Measurements from ENCODE around the gene CD44.

CD44 gene

GRCh38 chr11:35271031-35271430 lies 132.1 kb downstream of the CD44 start:
- TF ChIP-seq CTCF (IDR thresholded peaks at IDR 0.05; ENCODE audit: low read depth, low read length, missing control alignments), result no peak
- no peak overlapping the region for H3K4me3 ChIP-seq (ENCODE audit: low read depth, low read length)
- DNase-seq (ENCODE audit: low read depth), result no peak
- in situ Hi-C loops (cut with HindIII; ENCODE audit: low sequenced_read_pairs), result no loop called here

DNA sequence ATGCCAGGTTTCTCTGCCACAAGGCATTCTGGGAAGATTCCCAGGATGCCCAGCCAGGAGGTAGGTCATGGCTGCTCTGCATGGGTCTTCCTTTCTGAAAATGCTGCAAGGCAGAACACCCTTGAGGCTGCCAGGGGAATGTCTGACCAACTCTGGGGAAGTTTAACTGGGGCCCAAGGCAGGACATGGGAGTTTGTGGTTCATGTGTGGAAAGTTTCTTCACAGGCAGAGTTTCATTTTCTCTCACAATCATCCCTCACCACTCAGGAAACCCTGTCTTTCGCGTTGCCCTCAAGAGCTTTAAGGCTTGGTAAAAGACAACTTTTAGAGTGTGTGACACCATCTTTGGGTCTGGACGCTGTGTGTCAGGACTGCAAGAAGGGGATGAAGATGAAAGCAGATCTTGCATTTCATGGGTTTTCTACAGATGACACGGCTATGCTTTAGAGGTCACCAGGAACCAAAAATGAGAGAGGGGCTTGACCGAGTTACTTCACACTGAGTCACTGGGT lies 133.5 kb downstream of the CD44 start:
- in situ Hi-C loops (cut with HindIII; ENCODE audit: low sequenced_read_pairs), result no loop called here
- H3K4me3 ChIP-seq (ENCODE audit: low read depth, low read length), result no peak overlapping the region
- no peak for TF ChIP-seq CTCF (IDR thresholded peaks at IDR 0.05; ENCODE audit: low read depth, low read length, missing control alignments)
- DNase-seq (ENCODE audit: low read depth), result no peak

DNA sequence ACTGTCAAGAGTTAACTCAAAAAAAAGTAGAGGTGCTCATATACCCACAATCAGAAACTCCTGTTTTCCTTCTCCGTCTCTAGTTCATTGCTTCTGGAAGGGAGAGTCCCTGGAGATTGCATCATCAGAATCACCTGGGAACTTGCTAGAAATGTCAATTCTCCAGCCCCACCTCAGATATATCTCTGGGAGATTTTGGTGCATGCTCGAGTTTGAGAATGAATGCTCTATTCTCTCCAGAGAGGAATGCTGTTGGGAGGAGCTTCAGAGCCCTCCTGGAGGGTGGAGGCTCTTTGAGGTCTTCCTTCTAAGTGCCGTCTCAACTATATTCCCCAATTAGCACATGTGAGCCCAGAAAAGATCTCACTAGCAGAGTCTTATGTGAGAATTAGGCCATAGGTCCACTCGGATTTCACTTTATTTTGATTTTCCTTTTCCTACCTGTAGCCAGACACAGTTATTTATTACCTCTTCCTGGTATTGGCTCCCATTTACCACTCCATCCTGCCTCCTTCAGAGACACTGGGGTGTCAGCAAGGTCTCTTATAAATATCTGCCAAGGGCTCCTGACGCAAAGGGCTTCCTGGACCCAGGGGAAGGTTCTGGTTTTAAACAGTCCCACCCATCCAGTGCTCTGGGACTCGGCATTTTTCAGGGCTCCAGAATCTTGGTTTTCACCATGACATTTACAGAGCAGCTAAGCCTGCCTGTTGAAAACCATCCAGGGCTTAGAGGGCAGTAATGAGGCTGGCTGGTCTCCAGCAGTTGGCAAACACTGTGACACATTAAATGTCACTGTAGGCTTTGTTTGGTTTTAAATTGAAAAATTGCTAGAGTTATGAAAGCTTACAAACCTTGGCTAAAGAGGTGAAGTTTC lies 136.2 kb downstream of the CD44 start:
- no peak for DNase-seq (ENCODE audit: low read depth)
- no peak for TF ChIP-seq CTCF (IDR thresholded peaks at IDR 0.05; ENCODE audit: low read depth, low read length, missing control alignments)
- H3K4me3 ChIP-seq (ENCODE audit: low read depth, low read length), result no peak overlapping the region
- in situ Hi-C loops (cut with HindIII; ENCODE audit: low sequenced_read_pairs), result no loop called here

DNA sequence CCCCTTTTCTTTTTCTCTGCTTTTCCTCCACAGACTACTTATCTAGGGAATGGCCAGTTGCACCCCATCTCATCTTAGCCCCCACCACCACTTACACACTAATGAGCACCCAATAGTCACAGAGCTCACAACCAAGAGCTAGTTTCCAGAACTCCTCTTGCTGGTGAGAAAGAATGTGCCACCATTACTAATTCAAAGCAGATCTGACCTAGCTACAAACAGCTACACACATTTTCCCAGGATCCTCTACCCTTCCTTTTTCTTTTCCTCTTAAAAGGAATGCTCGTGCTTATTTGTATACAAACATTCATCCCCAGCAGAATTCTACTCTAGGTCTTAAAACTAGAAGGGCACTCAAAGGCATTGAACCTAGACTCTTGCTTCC lies 136.8 kb downstream of the CD44 start:
- H3K4me3 ChIP-seq (ENCODE audit: low read depth, low read length), result no peak overlapping the region
- no peak for TF ChIP-seq CTCF (IDR thresholded peaks at IDR 0.05; ENCODE audit: low read depth, low read length, missing control alignments)
- in situ Hi-C loops (cut with HindIII; ENCODE audit: low sequenced_read_pairs), result no loop called here
- peak; percentile 6 for DNase-seq (ENCODE audit: low read depth)

DNA sequence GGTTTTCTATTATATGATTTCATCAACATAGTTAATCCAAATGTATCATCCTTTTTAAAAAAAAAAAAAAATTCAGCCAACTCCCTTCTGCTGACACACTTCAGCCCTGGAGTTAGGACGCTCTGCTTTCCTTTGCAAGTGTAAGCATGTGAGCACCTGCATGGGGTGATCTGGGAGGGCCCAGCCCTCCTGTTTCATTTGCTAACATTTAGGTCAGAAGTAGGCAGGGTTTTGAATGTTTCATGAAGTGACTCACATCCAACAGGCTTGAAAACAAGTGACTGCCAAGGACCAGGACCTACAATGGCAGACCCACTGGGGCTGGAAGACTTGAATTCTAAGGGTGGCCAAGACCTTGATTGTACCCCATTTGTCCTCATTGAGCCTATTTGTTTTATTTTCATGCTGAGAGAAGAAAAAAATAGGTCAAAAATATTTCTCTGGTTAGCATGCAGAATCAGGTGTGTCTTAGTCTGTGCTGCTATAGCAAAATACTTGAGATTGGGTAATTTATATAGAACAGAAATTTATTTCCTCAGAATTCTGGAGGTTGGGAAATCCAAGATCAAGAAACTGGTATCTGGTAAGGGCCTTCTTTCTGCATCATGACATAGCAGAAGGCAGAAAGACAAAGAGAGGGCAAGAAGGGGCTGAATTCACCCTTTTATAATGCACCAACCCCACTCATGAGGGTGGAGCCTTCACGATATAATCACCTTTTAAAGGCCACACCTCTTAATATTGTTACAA lies 137.6 kb downstream of the CD44 start:
- TF ChIP-seq CTCF (IDR thresholded peaks at IDR 0.05; ENCODE audit: low read depth, low read length, missing control alignments), result no peak
- no peak for DNase-seq (ENCODE audit: low read depth)
- in situ Hi-C loops (cut with HindIII; ENCODE audit: low sequenced_read_pairs), result no loop called here
- H3K4me3 ChIP-seq (ENCODE audit: low read depth, low read length), result no peak overlapping the region

- DNase-seq (ENCODE audit: low read depth), result no peak
- no peak overlapping the region for H3K4me3 ChIP-seq (ENCODE audit: low read depth, low read length)
- TF ChIP-seq CTCF (IDR thresholded peaks at IDR 0.05; ENCODE audit: low read depth, low read length, missing control alignments), result no peak
- in situ Hi-C loops (cut with HindIII; ENCODE audit: low sequenced_read_pairs), result no loop called here
Observed at GRCh38 chr11:35277827-35278226, 138.9 kb downstream of the CD44 start.

All from astrocyte of the cerebellum (primary cell).